HCT116 (cell line): ENCODE measurements around the gene TMEM242. TPM values are rescaled to one million over a fixed set of nuclear protein-coding genes. Genes with fewer than 3 reads are reported as not detected.

Source experiments
- ATAC-seq: fragments of 200-7000 bp; cut with Tn5 transposase; 2 replicates; pipeline ENCODE4 v1.9.1; 2020; ENCODE audit warnings: mild to moderate bottlenecking, moderate library complexity
- BruUV-seq: library from RNA; stranded (reverse); fragments of 400-500 nt; replicated peaks from 2 replicates; lab custom pipeline; 2021; lab: Mats Ljungman, UMichigan
- CTCF ChIA-PET: fragments of 300-600 bp; sonication (Branson Sonifier 250); formaldehyde crosslinking; loops from one replicate; lab custom pipeline; 2021; ENCODE audit warnings: antibody characterized with exemption; lab: Charles Lee
- POLR2A ChIA-PET: fragments of 300-600, 350-600 bp; sonication (Branson Sonifier 250); formaldehyde crosslinking; loops from one replicate; lab custom pipeline; 2021; ENCODE audit warnings: antibody characterized with exemption; lab: Charles Lee
- RAD21 ChIA-PET, 2 experiments: fragments of 300-600 bp; sonication (Branson Sonifier 250); formaldehyde crosslinking; loops; one replicate each; lab custom pipeline; 2023; ENCODE audit warnings: low total read pairs in 2 of 2; ENCODE audit not compliant: uncharacterized antibody in 2 of 2, unreplicated experiment in 2 of 2, low non-redundant PET in 1 of 2; lab: Charles Lee
- DNase-seq: peaks from one replicate; pipeline ENCODE4 v3.0.0-alpha.2; 2010; ENCODE audit warnings: low read depth, low spot score
- H2AFZ ChIP-seq: fragments of 200-600 bp; shearing (Covaris generic), sonication (generic); 2 replicates; pipeline ENCODE4 v1.6.1; 2017; ENCODE audit warnings: low read depth, mixed run types, mixed read lengths, antibody characterized with exemption, low read length; ENCODE audit not compliant: poor library complexity, severe bottlenecking
- H3K27ac ChIP-seq: 2 replicates; pipeline ENCODE4 v1.5.1; 2012; ENCODE audit warnings: low read depth, low read length
- H3K27me3 ChIP-seq: fragments of 200-600 bp; sonication (generic); 2 replicates; pipeline ENCODE4 v1.6.1; 2016; ENCODE audit warnings: mixed run types, low read length, mixed read lengths; ENCODE audit not compliant: insufficient read depth
- H3K36me3 ChIP-seq, 2 experiments: fragments of 200-500 bp in 1 of 2; fragments of 200-600 bp in 1 of 2; sonication (Bioruptor generic) in 1 of 2; sonication (generic) in 1 of 2; 2 replicates each; pipeline versions ENCODE4 v1.5.1 to v1.6.1; 2014 to 2016; ENCODE audit warnings: low read length in 2 of 2, inconsistent platforms in 1 of 2, mixed read lengths in 1 of 2, mixed run types in 1 of 2; ENCODE audit not compliant: insufficient read depth in 2 of 2, control insufficient read depth in 1 of 2
- H3K4me1 ChIP-seq, 2 experiments: fragments of 200-600 bp in 1 of 2; sonication (generic) in 1 of 2; 2 replicates each; pipeline versions ENCODE4 v1.5.1 to v1.6.1; 2012 to 2017; ENCODE audit warnings: low read length in 2 of 2, inconsistent platforms in 1 of 2, mild to moderate bottlenecking in 1 of 2, mixed read lengths in 1 of 2, mixed run types in 1 of 2, moderate library complexity in 1 of 2; ENCODE audit not compliant: insufficient read depth in 2 of 2, control insufficient read depth in 1 of 2
- H3K4me2 ChIP-seq: fragments of 200-600 bp; sonication (generic); 2 replicates; pipeline ENCODE4 v1.6.1; 2017; ENCODE audit warnings: mixed run types, low read length, mixed read lengths
- H3K4me3 ChIP-seq, 2 experiments: fragments of 200-600 bp in 1 of 2; sonication (generic) in 1 of 2; replicated peaks in 1 of 2; 2 replicates each; pipeline ENCODE4 v1.5.1; 2011 to 2016; ENCODE audit warnings: low read length in 2 of 2, control low read depth in 1 of 2, low read depth in 1 of 2, mild to moderate bottlenecking in 1 of 2, mixed read lengths in 1 of 2, mixed run types in 1 of 2
- H3K79me2 ChIP-seq: fragments of 200-600 bp; sonication (generic); 2 replicates; pipeline ENCODE4 v1.6.1; 2017; ENCODE audit warnings: mild to moderate bottlenecking, mixed run types, low read length, moderate library complexity, mixed read lengths; ENCODE audit not compliant: insufficient read depth
- H3K9ac ChIP-seq: fragments of 200-600 bp; sonication (generic); 2 replicates; pipeline ENCODE4 v1.6.1; 2016; ENCODE audit warnings: low read length, mixed read lengths
- H3K9me2 ChIP-seq: fragments of 200-600 bp; sonication (generic), shearing (Covaris generic); 2 replicates; pipeline ENCODE4 v1.6.1; 2017; ENCODE audit warnings: mixed run types, mild to moderate bottlenecking, moderate library complexity; ENCODE audit not compliant: insufficient read depth
- H3K9me3 ChIP-seq, 2 experiments: fragments of 200-500 bp in 1 of 2; fragments of 200-600 bp in 1 of 2; sonication (Bioruptor generic) in 1 of 2; sonication (generic) in 1 of 2; 2 replicates each; pipeline ENCODE4 v1.6.1; 2014 to 2017; ENCODE audit warnings: low read length in 2 of 2, mixed read lengths in 2 of 2, inconsistent platforms in 1 of 2, low read depth in 1 of 2, mild to moderate bottlenecking in 1 of 2, mixed run types in 1 of 2, moderate library complexity in 1 of 2; ENCODE audit not compliant: control insufficient read depth in 1 of 2, insufficient read depth in 1 of 2
- H4K20me1 ChIP-seq: fragments of 200-600 bp; sonication (generic), shearing (Covaris generic); 2 replicates; pipeline ENCODE4 v1.6.1; 2017; ENCODE audit warnings: mixed run types, mild to moderate bottlenecking, moderate library complexity; ENCODE audit not compliant: insufficient read depth
- ATF3 ChIP-seq: IDR thresholded peaks from 2 replicates; pipeline ENCODE4 v1.6.1; 2012
- CEBPB ChIP-seq: IDR thresholded peaks from 2 replicates; pipeline ENCODE4 v1.6.1; 2012; ENCODE audit warnings: low read depth
- EZH2 ChIP-seq: fragments of 200-600 bp; sonication (generic); IDR thresholded peaks from 2 replicates; pipeline ENCODE4 v1.6.1; 2017; ENCODE audit warnings: antibody characterized with exemption, mixed run types
- POLR2AphosphoS5 ChIP-seq: IDR thresholded peaks from 2 replicates; pipeline ENCODE4 v1.6.1; 2011; ENCODE audit warnings: mild to moderate bottlenecking, low read depth, low read length, moderate library complexity
- REST ChIP-seq: IDR thresholded peaks from 2 replicates; pipeline ENCODE4 v1.6.1; 2012; ENCODE audit warnings: low read depth
- SP1 ChIP-seq: IDR thresholded peaks from 2 replicates; pipeline ENCODE4 v1.6.1; 2012; ENCODE audit warnings: low read depth
- TCF7L2 ChIP-seq: IDR thresholded peaks from 2 replicates; pipeline ENCODE4 v1.7.0; 2011; ENCODE audit warnings: borderline replicate concordance, inconsistent platforms; ENCODE audit not compliant: insufficient read depth, insufficient read length; ENCODE audit errors: extremely low read depth
- YY1 ChIP-seq: IDR thresholded peaks from 2 replicates; pipeline ENCODE4 v1.6.1; 2011; ENCODE audit warnings: low read length, low read depth, moderate library complexity, mild to moderate bottlenecking; ENCODE audit not compliant: insufficient replicate concordance; ENCODE audit errors: extremely low read depth
- ZFX ChIP-seq: fragments of 450-650 bp; IDR thresholded peaks from 2 replicates; pipeline ENCODE4 v1.6.1; 2017
- intact Hi-C: fragments of 100-400 bp; cut with micrococcal nuclease; formaldehyde crosslinking; loops from 2 replicates; pipeline ENCODE4 v1.10.0; 2022
- total RNA-seq: library from RNA; stranded (reverse); gene quantifications from one replicate; pipeline ENCODE4 v1.2.1, GENCODE V29; 2021; ENCODE audit not compliant: unreplicated experiment

Gene TMEM242
- total RNA-seq, 1 experiment from 2014 or later, result 11.6 TPM

- DNase-seq, result no peak
- no peak overlapping the region for H3K9ac ChIP-seq
- H3K9me3 ChIP-seq, result no peaks in the 10 kb centered on the region
- H3K9me2 ChIP-seq, result no peaks in the 10 kb centered on the region
- RAD21 ChIA-PET, result no interaction called here
- TF ChIP-seq CEBPB, result no peak
- no peak for TF ChIP-seq REST
- TF ChIP-seq TCF7L2, result no peak
- no peak for TF ChIP-seq YY1
- no peak for TF ChIP-seq ZFX
- no peak for TF ChIP-seq POLR2AphosphoS5
- no peak for TF ChIP-seq SP1
- no peak for TF ChIP-seq EZH2
- TF ChIP-seq ATF3, result no peak
- TF ChIP-seq, all 23 proteins: peak for 0
- intact Hi-C loops, result no loop called here
- no TSS peak for BruUV-seq
- ATAC-seq, result no peak
- H2AFZ ChIP-seq, result no peak overlapping the region
- no peak overlapping the region for H3K4me2 ChIP-seq
- H3K27me3 ChIP-seq, result no peaks in the 10 kb centered on the region
- no peaks in the 10 kb centered on the region for H3K36me3 ChIP-seq
- no peaks in the 10 kb centered on the region for H3K79me2 ChIP-seq
- no peak overlapping the region for H3K27ac ChIP-seq
- CTCF ChIA-PET, result interaction anchor here (1.4 kb wide), 1 partner anchor 10 kb away, joined by 3 read pairs; no protein-coding TSS in a partner anchor
- no peaks in the 10 kb centered on the region for H4K20me1 ChIP-seq
- POLR2A ChIA-PET, result no interaction called here
- peaks cover 2 to 8% of the 10 kb centered on the region in 2 experiments; a peak in 2 of 4 replicates for H3K4me1 ChIP-seq
- no peak overlapping the region for H3K4me3 ChIP-seq
These were observed 43.2 kb downstream of the TMEM242 start for GRCh38 chr6:157280157-157280556.
